ENCODE results near the gene CDC42SE2. TPM values are rescaled to one million over a fixed set of nuclear protein-coding genes. Genes with fewer than 3 reads are reported as not detected.

CDC42SE2 gene
- total RNA-seq, 4 donors from 2014 or later: 25.2 to 38.7 (median 30.1) TPM

DNA sequence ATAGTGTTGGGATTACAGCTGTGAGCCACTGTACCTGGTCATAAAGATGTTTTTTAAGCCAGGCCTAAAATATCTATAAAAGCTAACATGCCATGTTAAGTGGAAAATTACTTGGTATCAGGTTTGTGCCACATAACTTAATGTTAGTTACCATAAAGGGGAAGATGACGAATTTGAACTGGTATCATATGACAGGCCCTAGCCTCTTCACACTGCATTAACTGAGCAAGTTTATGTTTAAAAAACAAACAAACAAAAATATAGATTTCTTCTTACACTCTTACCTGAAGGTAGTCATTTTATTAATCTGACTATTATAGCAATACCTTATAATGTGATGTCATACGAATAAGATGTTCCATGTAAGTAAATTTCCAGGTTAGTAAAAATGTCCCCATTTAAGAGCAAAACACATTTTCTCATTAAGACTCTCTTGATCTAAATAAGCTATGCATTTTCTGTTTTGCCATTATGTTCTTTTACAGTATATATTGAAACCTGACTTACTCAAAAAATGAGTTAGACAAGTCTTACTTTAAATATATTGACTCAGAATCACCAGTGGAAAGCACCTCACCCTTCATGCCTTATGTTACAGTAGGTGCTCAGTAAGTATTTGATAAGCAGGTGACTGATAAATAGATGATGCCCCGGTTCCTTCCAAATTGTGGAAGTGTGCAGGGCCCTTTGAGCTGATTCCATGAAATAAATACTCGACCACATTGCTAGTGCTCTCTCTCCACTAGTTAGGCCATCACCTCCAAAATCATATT, 125.4 kb downstream of the CDC42SE2 start:
- H3K27me3 ChIP-seq: no peaks in the 10 kb centered on the region
- H3K4me1 ChIP-seq: peaks cover 0 to 35% (median 0%) of the 10 kb centered on the region in 3 donors
- no peak overlapping the region for H3K4me3 ChIP-seq
- WGBS, 2 donors (ENCODE audit: low coverage in 1 of 2): 94 to 100% methylated on average over 4 of the region's 4 CpGs
- TF ChIP-seq POLR2AphosphoS5 (IDR thresholded peaks at IDR 0.05) (no peak), EP300 (IDR thresholded peaks at IDR 0.05) (no peak), POLR2A (IDR thresholded peaks at IDR 0.05) (no peak)
- TF ChIP-seq, protein P1, sequence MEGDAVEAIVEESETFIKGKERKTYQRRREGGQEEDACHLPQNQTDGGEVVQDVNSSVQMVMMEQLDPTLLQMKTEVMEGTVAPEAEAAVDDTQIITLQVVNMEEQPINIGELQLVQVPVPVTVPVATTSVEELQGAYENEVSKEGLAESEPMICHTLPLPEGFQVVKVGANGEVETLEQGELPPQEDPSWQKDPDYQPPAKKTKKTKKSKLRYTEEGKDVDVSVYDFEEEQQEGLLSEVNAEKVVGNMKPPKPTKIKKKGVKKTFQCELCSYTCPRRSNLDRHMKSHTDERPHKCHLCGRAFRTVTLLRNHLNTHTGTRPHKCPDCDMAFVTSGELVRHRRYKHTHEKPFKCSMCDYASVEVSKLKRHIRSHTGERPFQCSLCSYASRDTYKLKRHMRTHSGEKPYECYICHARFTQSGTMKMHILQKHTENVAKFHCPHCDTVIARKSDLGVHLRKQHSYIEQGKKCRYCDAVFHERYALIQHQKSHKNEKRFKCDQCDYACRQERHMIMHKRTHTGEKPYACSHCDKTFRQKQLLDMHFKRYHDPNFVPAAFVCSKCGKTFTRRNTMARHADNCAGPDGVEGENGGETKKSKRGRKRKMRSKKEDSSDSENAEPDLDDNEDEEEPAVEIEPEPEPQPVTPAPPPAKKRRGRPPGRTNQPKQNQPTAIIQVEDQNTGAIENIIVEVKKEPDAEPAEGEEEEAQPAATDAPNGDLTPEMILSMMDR (IDR thresholded peaks at IDR 0.05): no peak
- no peak overlapping the region for H3K27ac ChIP-seq
- ATAC-seq: no peak
- no peaks in the 10 kb centered on the region for H3K9me3 ChIP-seq
- peaks cover 0 to 29% of the 10 kb centered on the region in 2 donors for H3K36me3 ChIP-seq

DNA sequence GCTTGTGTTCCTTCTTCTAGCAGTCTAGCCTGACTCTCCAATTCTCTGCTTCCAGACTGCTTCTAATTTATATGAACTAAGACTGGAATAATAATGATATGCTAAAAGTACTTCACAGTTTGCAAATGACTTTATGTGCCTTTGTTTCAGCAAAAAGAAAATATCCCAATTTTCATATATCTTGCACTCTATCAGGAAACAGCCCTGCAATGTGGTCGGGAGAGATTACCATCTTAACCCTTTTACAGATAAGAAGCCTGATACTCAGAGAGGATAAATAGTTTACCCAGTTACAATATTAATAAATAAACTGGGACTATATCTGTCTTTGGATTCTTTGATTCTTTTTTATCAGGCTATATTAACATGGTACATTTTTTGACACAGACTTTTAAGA, 126.0 kb downstream of the CDC42SE2 start:
- ATAC-seq: no peak
- H3K4me1 ChIP-seq: peaks cover 0 to 32% (median 0%) of the 10 kb centered on the region in 3 donors
- no peaks in the 10 kb centered on the region for H3K9me3 ChIP-seq
- TF ChIP-seq POLR2AphosphoS5 (IDR thresholded peaks at IDR 0.05) (no peak), EP300 (IDR thresholded peaks at IDR 0.05) (no peak)
- TF ChIP-seq, protein P1 (IDR thresholded peaks at IDR 0.05): no peak
- no peak overlapping the region for H3K4me3 ChIP-seq
- peaks cover 0 to 30% of the 10 kb centered on the region in 2 donors for H3K36me3 ChIP-seq
- no peak overlapping the region for H3K27ac ChIP-seq
- no peaks in the 10 kb centered on the region for H3K27me3 ChIP-seq
- WGBS, 2 donors (ENCODE audit: low coverage in 1 of 2): 62 to 70% methylated on average over 1 of the region's 1 CpG

DNA sequence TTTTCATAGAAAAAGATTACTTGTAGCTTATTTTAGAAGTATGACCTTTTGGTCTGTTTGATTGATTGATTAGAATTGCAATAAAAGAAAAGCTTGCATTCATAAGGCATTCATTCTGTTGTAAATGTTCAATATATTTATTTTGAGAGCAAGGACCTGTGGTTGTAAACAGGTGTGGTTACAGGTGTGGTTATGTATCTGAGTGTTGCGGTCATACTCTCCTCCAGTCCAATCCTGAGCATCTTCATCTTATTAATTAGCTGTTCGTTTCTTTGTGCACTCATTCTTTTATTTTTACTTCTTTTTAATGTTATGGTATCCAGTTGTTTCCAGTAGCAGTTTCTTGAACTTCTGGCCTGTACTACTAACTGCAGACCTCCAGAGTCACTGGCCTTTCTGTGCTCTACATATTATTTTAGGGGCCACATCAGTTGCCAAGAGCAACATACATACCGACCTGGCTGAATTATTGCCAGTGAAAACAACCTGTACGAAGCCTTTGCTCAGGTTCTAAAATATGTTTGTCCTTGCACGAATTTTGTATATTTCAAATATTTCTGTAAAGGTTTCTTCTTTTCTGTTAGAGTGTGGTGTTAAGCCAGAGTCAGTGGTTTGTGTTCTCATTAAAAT, 128.7 kb downstream of the CDC42SE2 start:
- ATAC-seq: no peak
- peaks cover 0 to 17% (median 0%) of the 10 kb centered on the region in 3 donors for H3K4me1 ChIP-seq
- no peaks in the 10 kb centered on the region for H3K9me3 ChIP-seq
- 78 to 80% methylated on average over 4 to 5 of the region's 5 CpGs for WGBS, 2 donors (ENCODE audit: low coverage in 1 of 2)
- no peaks in the 10 kb centered on the region for H3K27me3 ChIP-seq
- TF ChIP-seq POLR2A (IDR thresholded peaks at IDR 0.05) (no peak), EP300 (IDR thresholded peaks at IDR 0.05) (no peak), POLR2AphosphoS5 (IDR thresholded peaks at IDR 0.05) (no peak)
- TF ChIP-seq, protein P1 (IDR thresholded peaks at IDR 0.05): no peak
- H3K36me3 ChIP-seq: peaks cover 0 to 43% of the 10 kb centered on the region in 2 donors
- no peak overlapping the region for H3K4me3 ChIP-seq
- no peak overlapping the region for H3K27ac ChIP-seq

DNA sequence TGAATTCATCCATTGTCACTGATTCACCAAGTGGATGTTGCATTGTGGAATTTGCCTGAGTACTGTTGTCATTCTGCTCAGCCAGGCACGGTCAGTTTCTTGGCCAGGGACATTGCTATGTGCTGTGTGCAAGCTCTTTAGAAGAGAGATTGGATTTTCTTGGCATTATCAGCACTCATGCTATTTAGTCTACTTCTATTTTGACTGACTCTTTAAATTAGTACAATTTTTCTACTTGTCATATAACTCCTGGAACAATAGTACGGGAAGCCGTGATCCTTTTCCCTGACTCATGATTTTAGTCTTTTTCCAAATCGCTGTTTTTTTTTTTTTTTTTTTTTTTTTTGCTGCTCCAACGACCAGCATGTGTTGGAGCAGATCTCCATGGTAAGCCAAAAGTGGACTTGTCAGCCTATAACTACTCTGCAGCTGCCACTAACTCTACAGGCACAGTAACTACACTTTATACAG, 129.7 kb downstream of the CDC42SE2 start:
- H3K9me3 ChIP-seq: no peaks in the 10 kb centered on the region
- peaks cover 0 to 43% of the 10 kb centered on the region in 2 donors for H3K36me3 ChIP-seq
- no peak overlapping the region for H3K27ac ChIP-seq
- TF ChIP-seq EP300 (IDR thresholded peaks at IDR 0.05): no peak
- TF ChIP-seq POLR2AphosphoS5 (IDR thresholded peaks at IDR 0.05): no peak
- no peak for TF ChIP-seq POLR2A (IDR thresholded peaks at IDR 0.05)
- TF ChIP-seq, protein P1 (IDR thresholded peaks at IDR 0.05): no peak
- no peaks in the 10 kb centered on the region for H3K27me3 ChIP-seq
- no peak for ATAC-seq
- H3K4me3 ChIP-seq: no peak overlapping the region
- WGBS, 2 donors (ENCODE audit: low coverage in 1 of 2): 2 to 30% methylated on average over 4 to 5 of the region's 5 CpGs
- H3K4me1 ChIP-seq: peaks cover 0 to 26% (median 0%) of the 10 kb centered on the region in 3 donors
